ENCODE measurements around the gene SLC12A8. TPM values are rescaled to one million over a fixed set of nuclear protein-coding genes. Genes with fewer than 3 reads are reported as not detected.

Gene SLC12A8
- total and polyA plus RNA-seq, 2 experiments from 2014 or later, result 3.4 to 7.8 TPM

GRCh38 chr3:125033616-125034015, 178.9 kb downstream of the SLC12A8 start:
- Histone ChIP-seq H3K9me2 (ENCODE audit: insufficient read depth) (no peaks in the 10 kb centered on the region), H3K27me3 (replicated peaks; ENCODE audit: insufficient read depth) (no peaks in the 10 kb centered on the region), H3K9me3 (ENCODE audit: low read depth) (no peaks in the 10 kb centered on the region), H3K4me3 (no peak overlapping the region), H3F3A (ENCODE audit: insufficient read depth) (peaks cover 72% of the 10 kb centered on the region), H3K4me1 (ENCODE audit: insufficient read depth) (peaks cover 16% of the 10 kb centered on the region), H4K20me1 (ENCODE audit: insufficient read depth) (peaks cover 45% of the 10 kb centered on the region), H3K9ac (no peak overlapping the region), H3K36me3 (ENCODE audit: low read depth) (peaks cover 37% of the 10 kb centered on the region), H3K79me2 (ENCODE audit: insufficient read depth) (peaks cover 100% of the 10 kb centered on the region), H2AFZ (no peak overlapping the region), H3K27ac (no peak overlapping the region), H3K4me2 (ENCODE audit: unreplicated experiment) (no peak overlapping the region)
- no peak for DNase-seq
- WGBS, 2 experiments (ENCODE audit: low coverage in 1 of 2, low lambda C conversion rate in 2 of 2, missing lambda C conversion rate in 2 of 2), result 96 to 98% methylated on average over 14 of the region's 14 CpGs
- in situ Hi-C loops (cut with MboI), result no loop called here
- TF ChIP-seq EZH2 (IDR thresholded peaks at IDR 0.05; ENCODE audit: insufficient read depth, poor library complexity, severe bottlenecking) (no peak), EZH2phosphoT487 (IDR thresholded peaks at IDR 0.05; ENCODE audit: insufficient read depth, low read depth) (no peak)

- Histone ChIP-seq H3K4me1 (ENCODE audit: insufficient read depth) (0 out of 2 replicates have a peak, but pooled peaks cover 12% of the 10 kb centered on the region), H3K4me2 (ENCODE audit: unreplicated experiment) (no peak overlapping the region), H3K79me2 (ENCODE audit: insufficient read depth) (peaks cover 100% of the 10 kb centered on the region), H3F3A (ENCODE audit: insufficient read depth) (peaks cover 73% of the 10 kb centered on the region), H3K9me3 (ENCODE audit: low read depth) (no peaks in the 10 kb centered on the region), H3K36me3 (ENCODE audit: low read depth) (peaks cover 42% of the 10 kb centered on the region), H3K9me2 (ENCODE audit: insufficient read depth) (no peaks in the 10 kb centered on the region), H3K4me3 (no peak overlapping the region), H4K20me1 (ENCODE audit: insufficient read depth) (peaks cover 47% of the 10 kb centered on the region), H3K9ac (no peak overlapping the region), H2AFZ (no peak overlapping the region), H3K27ac (no peak overlapping the region), H3K27me3 (replicated peaks; ENCODE audit: insufficient read depth) (no peaks in the 10 kb centered on the region)
- in situ Hi-C loops (cut with MboI), result no loop called here
- no peak for DNase-seq
- WGBS, 2 experiments (ENCODE audit: low coverage in 1 of 2, low lambda C conversion rate in 2 of 2, missing lambda C conversion rate in 2 of 2), result 89 to 91% methylated on average over 5 of the region's 5 CpGs
- no peak for TF ChIP-seq EZH2phosphoT487 (IDR thresholded peaks at IDR 0.05; ENCODE audit: insufficient read depth, low read depth)
- no peak for TF ChIP-seq EZH2 (IDR thresholded peaks at IDR 0.05; ENCODE audit: insufficient read depth, poor library complexity, severe bottlenecking)
Observed at GRCh38 chr3:125033135-125033534, 179.4 kb downstream of the SLC12A8 start.

GRCh38 chr3:125032683-125033082, 179.9 kb downstream of the SLC12A8 start:
- in situ Hi-C loops (cut with MboI), result no loop called here
- no peak overlapping the region for H3K4me3 ChIP-seq
- H3F3A ChIP-seq (ENCODE audit: insufficient read depth), result peaks cover 74% of the 10 kb centered on the region
- H2AFZ ChIP-seq, result no peak overlapping the region
- TF ChIP-seq EZH2phosphoT487 (IDR thresholded peaks at IDR 0.05; ENCODE audit: insufficient read depth, low read depth) (no peak), EZH2 (IDR thresholded peaks at IDR 0.05; ENCODE audit: insufficient read depth, poor library complexity, severe bottlenecking) (no peak)
- H4K20me1 ChIP-seq (ENCODE audit: insufficient read depth), result peaks cover 47% of the 10 kb centered on the region
- H3K9ac ChIP-seq, result no peak overlapping the region
- peaks cover 100% of the 10 kb centered on the region for H3K79me2 ChIP-seq (ENCODE audit: insufficient read depth)
- no peaks in the 10 kb centered on the region for H3K9me3 ChIP-seq (ENCODE audit: low read depth)
- H3K27me3 ChIP-seq (replicated peaks; ENCODE audit: insufficient read depth), result no peaks in the 10 kb centered on the region
- H3K9me2 ChIP-seq (ENCODE audit: insufficient read depth), result no peaks in the 10 kb centered on the region
- no peak overlapping the region for H3K4me2 ChIP-seq (ENCODE audit: unreplicated experiment)
- DNase-seq, result no peak
- 0 out of 2 replicates have a peak, but pooled peaks cover 12% of the 10 kb centered on the region for H3K4me1 ChIP-seq (ENCODE audit: insufficient read depth)
- peaks cover 47% of the 10 kb centered on the region for H3K36me3 ChIP-seq (ENCODE audit: low read depth)
- WGBS, 2 experiments (ENCODE audit: low coverage in 1 of 2, low lambda C conversion rate in 2 of 2, missing lambda C conversion rate in 2 of 2), result 94 to 100% methylated on average over 3 of the region's 3 CpGs
- H3K27ac ChIP-seq, result peak overlapping the region; percentile 27

Small RNAs within 50 kb of the gene (microRNA-seq; reads per million reads assigned to microRNA genes)
- not detected for gene MIR5092 (ENCODE audit: borderline number of aligned reads)

Small RNAs within 50 kb of the gene (small RNA-seq; reads per million reads assigned to genes)
- not detected for gene MIR5092 (ENCODE audit: low read depth, low replicate concordance)
- not detected for gene RNA5SP137 (ENCODE audit: low read depth, low replicate concordance)
- gene RNU6-230P (ENCODE audit: low read depth, low replicate concordance), result not detected

Other genes with a start within 250 kb of the SLC12A8 start
- 116 and 137 TPM in 2 replicates for gene HEG1, start 156.8 kb downstream of the SLC12A8 start, total RNA-seq (2014; rRNA removed; shearing (Covaris generic))
- 32.0 and 32.1 TPM in 2 replicates for gene HEG1, start 156.8 kb downstream of the SLC12A8 start, polyA plus RNA-seq (2016; fragmentation: Nextera tagmentation; extraction: Ambion mirVana)
- gene ZNF148, start 162.6 kb upstream of the SLC12A8 start, total RNA-seq (2014; rRNA removed; shearing (Covaris generic)), result 23.1 and 33.1 TPM in 2 replicates
- 46.8 and 50.3 TPM in 2 replicates for gene ZNF148, start 162.6 kb upstream of the SLC12A8 start, polyA plus RNA-seq (2016; fragmentation: Nextera tagmentation; extraction: Ambion mirVana)

Data from GM23248 (cell line).